Lower lobe of right lung (tissue), 2 donors: ENCODE measurements around the gene INSC. TPM values are rescaled to one million over a fixed set of nuclear protein-coding genes. Genes with fewer than 3 reads are reported as not detected.

Source experiments
- ATAC-seq, 2 donors: fragments of 200-7000 bp; cut with Tn5 transposase; one replicate each; pipeline ENCODE4 v1.9.1; 2020 to 2022; ENCODE audit warnings: mild to moderate bottlenecking in 2 of 2, moderate library complexity in 2 of 2
- DNase-seq: peaks from one replicate; pipeline ENCODE4 v3.0.0-alpha.2; 2020
- H3K27ac ChIP-seq: fragments of 200-600 bp; one replicate; pipeline ENCODE4 v1.8.0; 2022
- H3K27me3 ChIP-seq: fragments of 200-600 bp; one replicate; pipeline ENCODE4 v1.8.0; 2022; ENCODE audit warnings: low read depth
- H3K36me3 ChIP-seq: fragments of 200-600 bp; one replicate; pipeline ENCODE4 v1.8.0; 2022; ENCODE audit warnings: mild to moderate bottlenecking
- H3K4me1 ChIP-seq: fragments of 200-600 bp; one replicate; pipeline ENCODE4 v1.8.0; 2022
- H3K4me3 ChIP-seq: fragments of 200-600 bp; one replicate; pipeline ENCODE4 v1.8.0; 2022; ENCODE audit warnings: mild to moderate bottlenecking
- H3K9me3 ChIP-seq: fragments of 200-600 bp; one replicate; pipeline ENCODE4 v1.8.0; 2022
- CTCF ChIP-seq: fragments of 200-600 bp; IDR thresholded peaks from one replicate; pipeline ENCODE4 v1.8.0; 2022; ENCODE audit warnings: antibody characterized with exemption, mild to moderate bottlenecking
- intact Hi-C: fragments of 100-400 bp; cut with DNase I; formaldehyde crosslinking; loops from one replicate; pipeline ENCODE4 v1.11.0; 2022
- total RNA-seq: library from RNA; stranded (reverse); fragmentation: NEBNext Ultra II Directional; extraction: Animal tissue kit (Norgen Biotek cat#: 25700); gene quantifications from one replicate; pipeline ENCODE4 v1.2.1, GENCODE V29; 2021
- donor health status: DM: no; HTN: yes; CAD: no; lungs with severe emphysema.

Gene INSC
- total RNA-seq, 1 donor from 2014 or later: 1.1 TPM

GRCh38 chr11:15198284-15198683, 83.6 kb downstream of the INSC start:
- Histone ChIP-seq H3K4me1 (no peaks in the 10 kb centered on the region), H3K9me3 (no peaks in the 10 kb centered on the region), H3K27me3 (no peaks in the 10 kb centered on the region), H3K4me3 (no peak overlapping the region), H3K27ac (no peak overlapping the region), H3K36me3 (no peaks in the 10 kb centered on the region)
- TF ChIP-seq CTCF: no peak
- intact Hi-C loops: no loop called here
- no peak for ATAC-seq
- no peak for DNase-seq

GRCh38 chr11:15199693-15200092, 85.0 kb downstream of the INSC start:
- no peak overlapping the region for H3K27ac ChIP-seq
- intact Hi-C loops: no loop called here
- no peaks in the 10 kb centered on the region for H3K27me3 ChIP-seq
- peak; percentile 46 to 62 for ATAC-seq
- no peak for TF ChIP-seq CTCF
- no peaks in the 10 kb centered on the region for H3K9me3 ChIP-seq
- H3K4me3 ChIP-seq: no peak overlapping the region
- DNase-seq: no peak
- H3K36me3 ChIP-seq: no peaks in the 10 kb centered on the region
- no peaks in the 10 kb centered on the region for H3K4me1 ChIP-seq

GRCh38 chr11:15200696-15201095, 86.0 kb downstream of the INSC start:
- ATAC-seq (no peak), DNase-seq (no peak)
- no peaks in the 10 kb centered on the region for H3K27me3 ChIP-seq
- no peak for TF ChIP-seq CTCF
- no peaks in the 10 kb centered on the region for H3K4me1 ChIP-seq
- no peaks in the 10 kb centered on the region for H3K36me3 ChIP-seq
- no peak overlapping the region for H3K4me3 ChIP-seq
- no peaks in the 10 kb centered on the region for H3K9me3 ChIP-seq
- H3K27ac ChIP-seq: no peak overlapping the region
- intact Hi-C loops: no loop called here

GRCh38 chr11:15201586-15201985, 86.9 kb downstream of the INSC start:
- intact Hi-C loops: no loop called here

GRCh38 chr11:15202626-15203025, 87.9 kb downstream of the INSC start:
- intact Hi-C loops: no loop called here
- no peak for ATAC-seq

More at GRCh38 chr11:15201586-15201985, 86.9 kb downstream of the INSC start:
- no peak for TF ChIP-seq CTCF
- Histone ChIP-seq H3K27me3 (no peaks in the 10 kb centered on the region), H3K9me3 (no peaks in the 10 kb centered on the region), H3K27ac (no peak overlapping the region), H3K36me3 (no peaks in the 10 kb centered on the region), H3K4me3 (no peak overlapping the region), H3K4me1 (no peaks in the 10 kb centered on the region)
- ATAC-seq (no peak), DNase-seq (no peak)

More at GRCh38 chr11:15202626-15203025, 87.9 kb downstream of the INSC start:
- DNase-seq: no peak
- H3K36me3 ChIP-seq: no peaks in the 10 kb centered on the region
- TF ChIP-seq CTCF: no peak
- no peaks in the 10 kb centered on the region for H3K4me1 ChIP-seq
- no peaks in the 10 kb centered on the region for H3K9me3 ChIP-seq
- H3K27me3 ChIP-seq: no peaks in the 10 kb centered on the region
- no peak overlapping the region for H3K4me3 ChIP-seq
- H3K27ac ChIP-seq: no peak overlapping the region
